MCF 10A (cell line): Measurements from ENCODE around the gene IGFALS. TPM values are rescaled to one million over a fixed set of nuclear protein-coding genes. Genes with fewer than 3 reads are reported as not detected.

ENCODE experiments used
- BruUV-seq: library from RNA; stranded (reverse); fragments of 400-500 nt; replicated peaks from 2 replicates; lab custom pipeline; 2021; lab: Mats Ljungman, UMichigan
- CTCF ChIA-PET: fragments of 300-600 bp; sonication (Branson Sonifier 250); formaldehyde crosslinking; extraction: SDS; loops from one replicate; lab custom pipeline; 2021; ENCODE audit warnings: antibody characterized with exemption, inconsistent platforms; lab: Yijun Ruan, JAX
- POLR2A ChIA-PET: fragments of 300-600, 350-650 bp; sonication (Branson Sonifier 250); formaldehyde crosslinking; extraction: SDS; loops from one replicate; lab custom pipeline; 2020; ENCODE audit warnings: antibody characterized with exemption, inconsistent platforms; lab: Yijun Ruan, JAX
- DNase-seq: peaks from one replicate; pipeline ENCODE4 v3.0.0-alpha.2; 2018; ENCODE audit not compliant: unreplicated experiment
- H3K27ac Mint-ChIP-seq: one replicate; pipeline ENCODE4 v1.8.0; 2022; ENCODE audit warnings: mild to moderate bottlenecking, low read depth, mixed read lengths; ENCODE audit not compliant: unreplicated experiment
- H3K27me3 Mint-ChIP-seq: one replicate; pipeline ENCODE4 v1.8.0; 2022; ENCODE audit warnings: mixed read lengths; ENCODE audit not compliant: insufficient read depth, unreplicated experiment
- H3K36me3 Mint-ChIP-seq: one replicate; pipeline ENCODE4 v1.8.0; 2022; ENCODE audit warnings: mild to moderate bottlenecking, moderate library complexity, mixed read lengths; ENCODE audit not compliant: insufficient read depth, unreplicated experiment
- H3K4me1 Mint-ChIP-seq: one replicate; pipeline ENCODE4 v1.8.0; 2022; ENCODE audit warnings: mixed read lengths; ENCODE audit not compliant: insufficient read depth, unreplicated experiment
- H3K4me3 Mint-ChIP-seq: one replicate; pipeline ENCODE4 v1.8.0; 2022; ENCODE audit warnings: mild to moderate bottlenecking, moderate library complexity, mixed read lengths; ENCODE audit not compliant: unreplicated experiment
- H3K9me3 Mint-ChIP-seq: one replicate; pipeline ENCODE4 v1.8.0; 2022; ENCODE audit warnings: mixed read lengths; ENCODE audit not compliant: unreplicated experiment
- intact Hi-C: fragments of 100-400 bp; cut with micrococcal nuclease; formaldehyde crosslinking; loops from 2 replicates; pipeline ENCODE4 v1.14.1; 2022
- total RNA-seq: library from RNA; stranded (reverse); gene quantifications from 2 replicates; pipeline ENCODE4 v1.2.3, GENCODE V29; 2022
- TF ChIP-seq, protein P1 (sequence below): fragments of 200-600 bp; IDR thresholded peaks from one replicate; pipeline ENCODE4 v1.8.0; 2022; ENCODE audit warnings: antibody characterized with exemption, mild to moderate bottlenecking; ENCODE audit not compliant: unreplicated experiment

Gene IGFALS
- total RNA-seq, 1 experiment from 2014 or later, result not detected

DNA sequence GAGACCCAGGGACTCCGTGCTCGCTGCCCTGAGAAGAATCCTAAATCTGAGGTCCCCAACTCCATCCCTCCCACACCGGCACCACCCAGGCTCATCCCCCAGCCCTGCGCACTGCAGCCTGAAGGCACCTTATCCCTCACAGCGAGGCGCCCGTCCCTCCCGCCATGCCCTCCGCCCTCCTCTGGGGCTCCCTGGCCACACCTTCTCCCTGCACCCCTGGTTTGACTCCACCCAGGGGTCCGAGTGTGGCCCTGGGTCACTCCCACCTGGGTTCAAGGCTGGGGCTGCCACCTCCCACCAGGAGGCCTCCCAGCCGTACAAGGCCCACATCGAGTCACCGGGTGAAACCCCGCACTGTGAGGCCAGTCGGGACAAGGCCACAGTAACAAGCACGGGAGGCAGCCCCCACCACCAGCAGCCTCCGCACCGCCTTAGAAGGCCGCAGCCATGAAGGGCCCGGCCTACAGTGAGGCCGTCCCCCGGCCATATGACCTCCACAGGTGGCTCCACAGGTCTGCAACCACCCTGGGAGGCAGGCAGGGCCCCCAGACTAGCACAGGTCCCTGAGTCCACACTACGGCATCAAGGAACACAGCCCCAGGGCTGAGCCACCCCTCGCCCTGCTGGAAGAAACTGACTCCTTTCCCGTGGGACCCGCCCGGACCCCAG lies 24.8 kb upstream of the IGFALS start:
- DNase-seq, result no peak
- Mint-ChIP-seq H3K27ac (no peak overlapping the region), H3K36me3 (peaks cover 52% of the 10 kb centered on the region), H3K9me3 (no peaks in the 10 kb centered on the region), H3K27me3 (no peaks in the 10 kb centered on the region), H3K4me3 (no peak overlapping the region), H3K4me1 (no peaks in the 10 kb centered on the region)
- TF ChIP-seq, protein P1, sequence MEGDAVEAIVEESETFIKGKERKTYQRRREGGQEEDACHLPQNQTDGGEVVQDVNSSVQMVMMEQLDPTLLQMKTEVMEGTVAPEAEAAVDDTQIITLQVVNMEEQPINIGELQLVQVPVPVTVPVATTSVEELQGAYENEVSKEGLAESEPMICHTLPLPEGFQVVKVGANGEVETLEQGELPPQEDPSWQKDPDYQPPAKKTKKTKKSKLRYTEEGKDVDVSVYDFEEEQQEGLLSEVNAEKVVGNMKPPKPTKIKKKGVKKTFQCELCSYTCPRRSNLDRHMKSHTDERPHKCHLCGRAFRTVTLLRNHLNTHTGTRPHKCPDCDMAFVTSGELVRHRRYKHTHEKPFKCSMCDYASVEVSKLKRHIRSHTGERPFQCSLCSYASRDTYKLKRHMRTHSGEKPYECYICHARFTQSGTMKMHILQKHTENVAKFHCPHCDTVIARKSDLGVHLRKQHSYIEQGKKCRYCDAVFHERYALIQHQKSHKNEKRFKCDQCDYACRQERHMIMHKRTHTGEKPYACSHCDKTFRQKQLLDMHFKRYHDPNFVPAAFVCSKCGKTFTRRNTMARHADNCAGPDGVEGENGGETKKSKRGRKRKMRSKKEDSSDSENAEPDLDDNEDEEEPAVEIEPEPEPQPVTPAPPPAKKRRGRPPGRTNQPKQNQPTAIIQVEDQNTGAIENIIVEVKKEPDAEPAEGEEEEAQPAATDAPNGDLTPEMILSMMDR, result no peak
- ChIA-PET POLR2A (no interaction called here), CTCF (no interaction called here)
- intact Hi-C loops, result no loop called here
- no TSS peak for BruUV-seq

DNA sequence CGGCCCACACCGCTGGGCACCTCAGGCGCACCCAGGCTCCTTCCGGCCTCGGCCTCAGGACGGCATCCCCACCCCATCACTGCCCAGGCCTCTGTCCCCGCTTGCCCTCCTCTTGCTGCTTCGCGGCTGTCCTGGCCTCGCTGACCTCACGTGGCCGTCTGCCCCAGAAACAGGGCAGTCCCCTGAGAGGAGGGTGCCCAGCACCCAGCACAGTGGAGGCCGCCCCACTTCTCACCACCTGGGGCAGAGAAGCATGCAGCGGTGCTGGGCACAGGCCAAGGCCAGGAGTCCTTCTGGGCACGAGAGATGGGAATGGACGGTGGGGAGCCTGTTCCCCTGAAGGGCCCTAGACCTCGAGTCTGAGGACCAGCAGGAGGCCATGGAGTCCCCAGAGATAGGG lies 24.2 kb upstream of the IGFALS start:
- no peak overlapping the region for H3K27ac Mint-ChIP-seq
- no peak overlapping the region for H3K4me3 Mint-ChIP-seq
- ChIA-PET POLR2A (no interaction called here), CTCF (interaction anchor here (0.7 kb wide), 1 partner anchor 189 kb away, joined by 3 read pairs; no protein-coding TSS in a partner anchor)
- no peaks in the 10 kb centered on the region for H3K9me3 Mint-ChIP-seq
- TF ChIP-seq, protein P1, result no peak
- BruUV-seq, result no TSS peak
- H3K4me1 Mint-ChIP-seq, result no peaks in the 10 kb centered on the region
- intact Hi-C loops, result no loop called here
- no peak for DNase-seq
- H3K36me3 Mint-ChIP-seq, result peaks cover 58% of the 10 kb centered on the region
- H3K27me3 Mint-ChIP-seq, result no peaks in the 10 kb centered on the region

DNA sequence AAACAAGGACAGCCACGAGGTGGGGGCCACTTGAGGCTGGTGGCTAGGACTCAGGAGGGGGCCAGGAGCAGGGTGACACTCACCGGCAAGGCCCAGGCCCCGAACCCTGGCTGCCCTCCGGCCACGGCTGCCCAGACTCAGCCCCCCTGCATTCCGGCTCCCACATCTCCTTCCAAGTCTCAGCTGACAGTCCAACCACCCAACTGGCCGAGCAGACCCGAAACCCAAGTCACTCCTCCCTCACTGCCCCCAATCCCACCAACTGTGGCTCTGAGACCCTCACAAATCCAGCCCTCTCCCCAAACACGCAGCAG lies 23.7 kb upstream of the IGFALS start:
- DNase-seq, result no peak
- Mint-ChIP-seq H3K36me3 (peaks cover 60% of the 10 kb centered on the region), H3K27me3 (no peaks in the 10 kb centered on the region), H3K4me1 (no peaks in the 10 kb centered on the region), H3K4me3 (no peak overlapping the region), H3K27ac (no peak overlapping the region), H3K9me3 (no peaks in the 10 kb centered on the region)
- CTCF ChIA-PET, result interaction anchor here (0.7 kb wide), 1 partner anchor 188 kb away, joined by 3 read pairs; no protein-coding TSS in a partner anchor
- POLR2A ChIA-PET, result no interaction called here
- intact Hi-C loops, result no loop called here
- no TSS peak for BruUV-seq
- TF ChIP-seq, protein P1, result no peak

DNA sequence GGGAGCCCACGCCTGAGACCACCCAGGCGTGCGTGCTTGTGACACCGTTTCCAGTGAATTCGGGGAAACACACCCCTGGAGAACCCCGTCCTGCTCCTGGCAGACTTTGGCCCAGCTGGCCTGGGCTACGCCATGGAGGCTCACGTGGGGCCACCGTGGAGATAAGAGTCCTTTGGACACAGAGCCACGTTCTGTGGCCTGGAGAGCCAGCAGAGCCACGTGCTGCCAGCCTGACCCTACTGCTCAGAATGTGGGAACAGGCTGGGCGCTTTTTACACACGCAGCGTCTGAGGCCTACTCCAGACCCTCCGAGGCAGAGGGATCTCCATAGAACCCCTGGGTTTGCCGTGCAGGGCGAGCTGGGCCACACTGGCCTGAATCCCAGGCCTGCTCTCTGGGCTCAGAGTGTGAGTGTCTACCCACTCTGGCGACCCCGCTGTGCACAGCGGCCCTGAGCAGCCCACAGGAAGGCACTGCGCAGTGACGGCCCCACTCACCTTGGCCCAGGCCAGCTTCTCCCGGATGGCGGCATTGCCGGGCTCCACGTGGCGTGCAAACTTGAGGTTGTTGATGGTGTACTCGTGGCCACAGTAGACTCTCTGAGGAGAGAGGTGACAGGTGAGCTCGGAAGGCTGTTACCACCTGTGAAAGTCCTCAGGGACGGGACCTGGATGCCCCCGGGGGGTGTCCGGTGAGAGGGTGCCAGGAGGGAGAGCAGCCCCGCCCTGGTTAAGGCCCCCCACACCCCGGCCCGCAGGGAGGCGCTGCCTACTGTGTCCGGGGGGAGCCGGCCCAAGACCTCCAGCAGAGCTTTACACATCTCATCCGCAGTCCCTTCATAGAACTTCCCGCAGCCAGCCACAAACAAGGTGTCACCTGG lies 23.1 kb upstream of the IGFALS start:
- TF ChIP-seq, protein P1, result no peak
- no TSS peak for BruUV-seq
- CTCF ChIA-PET, result interaction anchor here (0.7 kb wide), 1 partner anchor 188 kb away, joined by 3 read pairs; no protein-coding TSS in a partner anchor
- no peak for DNase-seq
- H3K27me3 Mint-ChIP-seq, result no peaks in the 10 kb centered on the region
- POLR2A ChIA-PET, result no interaction called here
- H3K4me3 Mint-ChIP-seq, result no peak overlapping the region
- peaks cover 56% of the 10 kb centered on the region for H3K36me3 Mint-ChIP-seq
- H3K9me3 Mint-ChIP-seq, result no peaks in the 10 kb centered on the region
- H3K27ac Mint-ChIP-seq, result no peak overlapping the region
- H3K4me1 Mint-ChIP-seq, result no peaks in the 10 kb centered on the region
- intact Hi-C loops, result no loop called here
